Natural killer cell (primary cell): Measurements from ENCODE around the gene HPSE2. TPM values are rescaled to one million over a fixed set of nuclear protein-coding genes. Genes with fewer than 3 reads are reported as not detected.

Source experiments
- ATAC-seq, 3 donors: fragments of 150-1000 bp in 2 of 3; fragments of 200-7000 bp in 1 of 3; cut with Tn5 transposase; 1 replicate in 1 of 3; 2 replicates in 2 of 3; pipeline ENCODE4 v1.10.0; 2021; ENCODE audit warnings: mild to moderate bottlenecking in 2 of 3, moderate library complexity in 2 of 3
- DNase-seq, 2 donors: peaks; one replicate each; pipeline versions ENCODE4 v3.0.0 to v3.0.0-alpha.2; 2013 to 2021; ENCODE audit warnings: mixed read lengths in 1 of 2
- H3K27ac ChIP-seq: one replicate; pipeline ENCODE4 v1.5.1; 2013; ENCODE audit warnings: mild to moderate bottlenecking, low read length
- H3K27me3 ChIP-seq: one replicate; pipeline ENCODE4 v1.6.1; 2013; ENCODE audit warnings: low read length; ENCODE audit not compliant: control insufficient read depth, insufficient read depth
- H3K36me3 ChIP-seq: one replicate; pipeline ENCODE4 v1.6.1; 2013; ENCODE audit warnings: low read length; ENCODE audit not compliant: control insufficient read depth, insufficient read depth
- H3K4me1 ChIP-seq: one replicate; pipeline ENCODE4 v1.6.1; 2013; ENCODE audit warnings: low read length; ENCODE audit not compliant: control insufficient read depth, insufficient read depth
- H3K4me3 ChIP-seq: one replicate; pipeline ENCODE4 v1.5.1; 2013; ENCODE audit warnings: low read length
- H3K9me3 ChIP-seq: one replicate; pipeline ENCODE4 v1.6.1; 2013; ENCODE audit warnings: low read length; ENCODE audit not compliant: control insufficient read depth, insufficient read depth
- H3K27ac Mint-ChIP-seq, 2 donors: one replicate each; pipeline ENCODE4 v1.8.0; 2022; ENCODE audit warnings: mild to moderate bottlenecking in 2 of 2, mixed read lengths in 2 of 2, moderate library complexity in 1 of 2
- H3K27me3 Mint-ChIP-seq, 2 donors: one replicate each; pipeline ENCODE4 v1.8.0; 2022; ENCODE audit warnings: low read depth in 2 of 2, mixed read lengths in 2 of 2
- H3K36me3 Mint-ChIP-seq: one replicate; pipeline ENCODE4 v1.8.0; 2022; ENCODE audit warnings: mixed read lengths
- H3K4me1 Mint-ChIP-seq, 2 donors: one replicate each; pipeline ENCODE4 v1.8.0; 2022; ENCODE audit warnings: mixed read lengths in 2 of 2
- H3K4me3 Mint-ChIP-seq: one replicate; pipeline ENCODE4 v1.8.0; 2022; ENCODE audit warnings: mild to moderate bottlenecking, moderate library complexity, mixed read lengths
- H3K9me3 Mint-ChIP-seq, 2 donors: one replicate each; pipeline ENCODE4 v1.8.0; 2022; ENCODE audit warnings: mixed read lengths in 2 of 2
- WGBS: methylation state at CpG from one replicate; pipeline ENCODE4 v1.1.7; 2013; ENCODE audit warnings: missing lambda C conversion rate; ENCODE audit not compliant: insufficient coverage; 5-methylcytosine and 5-hydroxymethylcytosine counted together
- intact Hi-C: fragments of 100-400 bp; cut with micrococcal nuclease; formaldehyde crosslinking; loops from one replicate; pipeline ENCODE4 v1.14.2; 2022
- total RNA-seq, 4 donors: library from RNA; stranded (reverse); fragments of 120-200 nt in 1 of 4; gene quantifications; one replicate each; pipeline versions ENCODE4 v1.2.3 to v1.2.4, GENCODE V29; 2013 to 2022
- TF ChIP-seq, protein P1 (sequence below): fragments of 200-600 bp; IDR thresholded peaks from one replicate; pipeline ENCODE4 v1.8.0; 2022; ENCODE audit warnings: antibody characterized with exemption

HPSE2 gene
- total RNA-seq, 3 donors from 2014 or later (not counting 1 experiment from before 2014, with no cell fraction given): not detected

DNA sequence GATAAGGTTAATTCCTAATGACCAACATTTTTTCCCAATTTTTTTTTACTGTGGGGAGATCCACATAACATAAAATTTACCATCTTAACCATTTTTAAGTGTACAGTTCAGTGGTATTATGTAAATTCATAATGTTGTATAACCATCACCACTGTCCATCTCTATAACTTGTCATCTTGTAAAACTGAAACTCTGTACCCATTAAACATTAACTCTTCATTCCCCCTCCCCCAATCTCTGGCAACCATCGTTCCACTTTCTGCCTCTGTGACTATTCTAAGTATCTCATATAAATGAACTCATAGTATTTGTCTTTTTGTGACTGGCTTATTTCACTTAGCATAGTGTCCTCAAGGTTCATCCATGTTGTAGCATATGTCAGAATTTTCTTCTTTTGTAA lies 742.9 kb downstream of the HPSE2 start:
- Mint-ChIP-seq H3K36me3 (peaks cover 13% of the 10 kb centered on the region), H3K27me3 (peaks cover 21 to 38% of the 10 kb centered on the region in 2 donors), H3K4me1 (no peaks in the 10 kb centered on the region), H3K4me3 (no peak overlapping the region), H3K9me3 (peaks cover 8 to 10% of the 10 kb centered on the region in 2 donors), H3K27ac (no peak overlapping the region)
- Histone ChIP-seq H3K4me3 (no peak overlapping the region), H3K4me1 (no peaks in the 10 kb centered on the region), H3K27ac (no peak overlapping the region), H3K36me3 (no peaks in the 10 kb centered on the region), H3K27me3 (peaks cover 6% of the 10 kb centered on the region), H3K9me3 (no peaks in the 10 kb centered on the region)
- ATAC-seq (no peak), DNase-seq (no peak)
- WGBS: 90% methylated on average over 1 of the region's 1 CpG
- intact Hi-C loops: no loop called here
- TF ChIP-seq, protein P1, sequence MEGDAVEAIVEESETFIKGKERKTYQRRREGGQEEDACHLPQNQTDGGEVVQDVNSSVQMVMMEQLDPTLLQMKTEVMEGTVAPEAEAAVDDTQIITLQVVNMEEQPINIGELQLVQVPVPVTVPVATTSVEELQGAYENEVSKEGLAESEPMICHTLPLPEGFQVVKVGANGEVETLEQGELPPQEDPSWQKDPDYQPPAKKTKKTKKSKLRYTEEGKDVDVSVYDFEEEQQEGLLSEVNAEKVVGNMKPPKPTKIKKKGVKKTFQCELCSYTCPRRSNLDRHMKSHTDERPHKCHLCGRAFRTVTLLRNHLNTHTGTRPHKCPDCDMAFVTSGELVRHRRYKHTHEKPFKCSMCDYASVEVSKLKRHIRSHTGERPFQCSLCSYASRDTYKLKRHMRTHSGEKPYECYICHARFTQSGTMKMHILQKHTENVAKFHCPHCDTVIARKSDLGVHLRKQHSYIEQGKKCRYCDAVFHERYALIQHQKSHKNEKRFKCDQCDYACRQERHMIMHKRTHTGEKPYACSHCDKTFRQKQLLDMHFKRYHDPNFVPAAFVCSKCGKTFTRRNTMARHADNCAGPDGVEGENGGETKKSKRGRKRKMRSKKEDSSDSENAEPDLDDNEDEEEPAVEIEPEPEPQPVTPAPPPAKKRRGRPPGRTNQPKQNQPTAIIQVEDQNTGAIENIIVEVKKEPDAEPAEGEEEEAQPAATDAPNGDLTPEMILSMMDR: no peak

DNA sequence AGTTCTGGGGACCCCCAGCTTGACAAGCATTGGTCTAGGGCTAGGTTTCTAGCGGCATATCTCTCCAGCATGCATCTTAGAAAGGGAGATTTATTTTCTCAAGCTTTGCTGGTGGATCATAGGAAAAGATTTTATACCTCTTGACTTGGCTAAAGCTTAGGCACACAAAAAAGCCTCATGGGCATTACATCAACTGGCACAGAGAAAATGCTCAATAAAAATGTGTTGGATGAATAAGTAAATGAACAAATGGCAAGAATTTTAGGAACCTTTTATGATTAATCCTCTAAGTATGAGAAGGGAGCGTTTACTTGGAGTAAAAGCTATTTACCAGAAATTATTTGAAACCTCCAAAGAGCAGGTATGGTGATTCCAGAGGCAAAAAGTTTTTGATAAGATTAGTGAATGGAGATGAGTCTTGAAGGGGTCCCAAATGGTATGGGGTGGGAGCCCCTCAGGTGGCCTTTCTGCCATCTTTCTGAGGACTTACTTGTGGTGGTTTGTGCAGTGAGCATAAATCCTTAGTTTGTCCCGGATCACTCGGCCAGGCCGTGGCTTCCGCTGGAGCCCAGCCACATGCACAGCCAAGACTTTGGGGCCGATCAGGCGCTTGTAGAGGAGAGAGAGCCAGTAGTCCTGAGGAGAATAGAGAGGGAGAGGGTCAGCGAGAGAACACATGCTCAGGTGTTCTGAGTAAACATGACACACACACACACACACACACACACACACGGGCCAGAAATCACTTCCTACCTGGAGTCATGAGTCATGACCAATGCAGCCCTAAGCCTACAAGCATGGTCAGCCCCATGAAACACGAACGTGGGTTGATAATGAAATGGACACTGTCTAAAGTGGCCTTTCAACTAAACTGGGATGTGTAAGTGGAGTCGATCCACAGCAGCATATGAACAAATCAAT lies 745.8 kb downstream of the HPSE2 start:
- H3K4me3 Mint-ChIP-seq: no peak overlapping the region
- 83% methylated on average over 11 of the region's 13 CpGs for WGBS
- Histone ChIP-seq H3K27me3 (peaks cover 2% of the 10 kb centered on the region), H3K4me1 (no peaks in the 10 kb centered on the region), H3K36me3 (no peaks in the 10 kb centered on the region), H3K27ac (no peak overlapping the region), H3K9me3 (no peaks in the 10 kb centered on the region), H3K4me3 (no peak overlapping the region)
- no peak overlapping the region for H3K27ac Mint-ChIP-seq
- H3K27me3 Mint-ChIP-seq: peaks cover 16 to 28% of the 10 kb centered on the region in 2 donors
- H3K9me3 Mint-ChIP-seq: no peaks in the 10 kb centered on the region
- DNase-seq (no peak), ATAC-seq (no peak)
- intact Hi-C loops: no loop called here
- H3K36me3 Mint-ChIP-seq: no peaks in the 10 kb centered on the region
- H3K4me1 Mint-ChIP-seq: no peaks in the 10 kb centered on the region
- TF ChIP-seq, protein P1: no peak

DNA sequence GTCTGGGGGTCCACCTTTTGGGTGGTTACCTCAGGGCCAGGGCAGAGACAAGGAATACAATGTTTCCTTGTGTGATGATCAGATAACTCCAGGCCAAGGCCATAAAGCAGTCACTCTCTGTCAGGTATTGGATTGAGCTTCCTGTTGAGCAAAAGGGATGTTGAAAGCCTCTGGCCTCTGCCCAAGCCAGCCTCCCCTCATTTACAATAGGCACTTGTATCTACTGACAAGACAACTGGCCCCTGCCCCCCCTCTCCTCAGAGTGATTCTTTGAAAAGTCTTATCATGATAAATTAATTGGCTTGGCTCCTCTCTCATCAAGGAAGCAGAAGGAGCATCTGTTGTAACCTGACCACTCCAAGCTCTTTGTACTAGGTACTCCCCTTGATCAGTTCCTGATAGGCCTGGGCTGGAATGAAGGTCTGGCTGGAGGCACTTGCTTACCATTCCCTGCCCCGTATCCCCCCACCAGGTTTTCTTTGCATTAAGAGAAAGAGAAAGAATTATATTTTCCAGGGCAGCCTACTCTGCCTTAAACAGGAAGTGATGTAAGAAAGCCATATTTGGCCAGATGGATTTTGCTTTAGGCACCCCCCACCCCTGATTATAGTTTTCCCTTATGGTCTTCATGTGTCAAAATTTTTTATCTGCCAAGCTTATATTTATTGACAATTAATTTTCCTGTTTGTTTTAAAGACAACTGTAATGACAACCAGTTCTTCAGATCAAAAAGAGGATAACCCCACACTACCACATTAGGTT lies 746.8 kb downstream of the HPSE2 start:
- no peak overlapping the region for H3K4me3 Mint-ChIP-seq
- H3K36me3 ChIP-seq: no peaks in the 10 kb centered on the region
- no peaks in the 10 kb centered on the region for H3K4me1 ChIP-seq
- no peak overlapping the region for H3K4me3 ChIP-seq
- H3K27ac ChIP-seq: no peak overlapping the region
- ATAC-seq (no peak), DNase-seq (no peak)
- no CpG with 5 or more reads among the region's 1 CpG for WGBS
- no peaks in the 10 kb centered on the region for H3K9me3 ChIP-seq
- no peaks in the 10 kb centered on the region for H3K4me1 Mint-ChIP-seq
- no peaks in the 10 kb centered on the region for H3K9me3 Mint-ChIP-seq
- peaks cover 2% of the 10 kb centered on the region for H3K27me3 ChIP-seq
- intact Hi-C loops: no loop called here
- TF ChIP-seq, protein P1: no peak
- peaks cover 14 to 22% of the 10 kb centered on the region in 2 donors for H3K27me3 Mint-ChIP-seq
- no peaks in the 10 kb centered on the region for H3K36me3 Mint-ChIP-seq
- no peak overlapping the region for H3K27ac Mint-ChIP-seq
